Hepatocyte (in vitro differentiated cells): ENCODE results near the gene CUBN. TPM values are rescaled to one million over a fixed set of nuclear protein-coding genes. Genes with fewer than 3 reads are reported as not detected.

Experiments
- DNase-seq: peaks from one replicate; pipeline ENCODE4 v3.0.0-alpha.2; 2016; ENCODE audit warnings: low spot score
- H2AFZ ChIP-seq: fragments of 200-600 bp; sonication (generic); 2 replicates; pipeline ENCODE4 v1.6.0; 2016; ENCODE audit warnings: antibody characterized with exemption, mild to moderate bottlenecking
- H3K27ac ChIP-seq: fragments of 200-600 bp; sonication (generic); 2 replicates; pipeline ENCODE4 v1.5.1; 2016; ENCODE audit warnings: mild to moderate bottlenecking
- H3K27me3 ChIP-seq: fragments of 200-600 bp; sonication (generic); 2 replicates; pipeline ENCODE4 v1.6.1; 2016
- H3K36me3 ChIP-seq: fragments of 200-600 bp; sonication (generic); replicated peaks from 2 replicates; pipeline ENCODE4 v1.5.1; 2016; ENCODE audit warnings: low read depth; ENCODE audit not compliant: insufficient read depth
- H3K4me1 ChIP-seq: fragments of 200-600 bp; sonication (generic); 2 replicates; pipeline ENCODE4 v1.5.1; 2016; ENCODE audit warnings: mild to moderate bottlenecking, moderate library complexity; ENCODE audit not compliant: insufficient read depth
- H3K4me2 ChIP-seq: fragments of 200-600 bp; sonication (generic); 2 replicates; pipeline ENCODE4 v1.6.0; 2016
- H3K4me3 ChIP-seq: fragments of 200-600 bp; sonication (generic); 2 replicates; pipeline ENCODE4 v1.5.1; 2016; ENCODE audit warnings: mild to moderate bottlenecking
- H3K79me2 ChIP-seq: fragments of 200-600 bp; sonication (generic); 2 replicates; pipeline ENCODE4 v1.6.0; 2017; ENCODE audit warnings: mild to moderate bottlenecking
- H3K9me2 ChIP-seq: fragments of 200-600 bp; sonication (generic); replicated peaks from 2 replicates; pipeline ENCODE4 v1.6.0; 2017; ENCODE audit warnings: mild to moderate bottlenecking; ENCODE audit not compliant: insufficient read depth
- H3K9me3 ChIP-seq: fragments of 200-600 bp; sonication (generic); 2 replicates; pipeline ENCODE4 v1.5.1; 2016; ENCODE audit warnings: low read depth, mild to moderate bottlenecking
- H4K20me1 ChIP-seq: fragments of 200-600 bp; sonication (generic); 2 replicates; pipeline ENCODE4 v1.6.0; 2016; ENCODE audit warnings: mild to moderate bottlenecking; ENCODE audit not compliant: insufficient read depth, poor library complexity, severe bottlenecking
- EZH2 ChIP-seq: fragments of 200-600 bp; sonication (generic); IDR thresholded peaks from 2 replicates; pipeline ENCODE4 v1.6.1; 2016; ENCODE audit warnings: antibody characterized with exemption, mild to moderate bottlenecking, borderline replicate concordance
- EZH2phosphoT487 ChIP-seq: fragments of 200-600 bp; sonication (generic); IDR thresholded peaks from one replicate; pipeline ENCODE4 v1.6.1; 2018; ENCODE audit warnings: antibody characterized with exemption, mild to moderate bottlenecking, low read depth, moderate library complexity; ENCODE audit not compliant: unreplicated experiment, severe bottlenecking
- WGBS: methylation state at CpG from one replicate; pipeline ENCODE4 v1.1.6; 2016; ENCODE audit warnings: low lambda C conversion rate; ENCODE audit errors: missing lambda C conversion rate; 5-methylcytosine and 5-hydroxymethylcytosine counted together
- polyA plus RNA-seq: library from polyadenylated mRNA; unstranded; fragments of >200 nt; fragmentation: Nextera tagmentation; extraction: Ambion mirVana; gene quantifications from 2 replicates; pipeline ENCODE4 v1.2.1, GENCODE V29; 2016
- total RNA-seq: library from RNA; depleted of rRNA; stranded (reverse); fragments of >200 nt; gene quantifications from 2 replicates; pipeline ENCODE4 v1.2.3, GENCODE V29; 2014
- TF ChIP-seq, protein P1 (sequence below): fragments of 200-600 bp; sonication (generic); IDR thresholded peaks from 2 replicates; pipeline ENCODE4 v1.5.1; 2016; ENCODE audit warnings: antibody characterized with exemption, mild to moderate bottlenecking; ENCODE audit not compliant: poor library complexity

Gene CUBN
- total and polyA plus RNA-seq, 2 experiments from 2014 or later = 2.0 to 10.6 TPM

DNA sequence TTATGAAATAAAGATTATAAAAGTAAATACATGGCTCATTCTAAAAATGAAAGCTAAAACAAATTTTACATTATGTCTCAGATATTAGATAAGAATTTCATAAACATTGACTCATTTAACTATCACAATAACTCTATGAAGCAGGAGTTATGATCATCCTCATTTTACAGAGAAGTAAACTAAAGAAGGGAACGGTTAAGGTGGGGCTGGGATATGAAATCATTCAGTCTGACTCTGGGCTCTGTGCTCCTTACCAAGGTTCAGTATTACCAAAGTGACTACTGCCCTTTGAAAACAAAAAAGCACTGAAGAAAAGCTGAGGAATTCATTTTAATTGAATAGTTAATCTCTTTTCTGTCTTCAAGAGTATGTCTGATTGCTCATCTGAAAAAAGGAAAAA lies 22.1 kb upstream of the CUBN start:
- Histone ChIP-seq H4K20me1 (no peaks in the 10 kb centered on the region), H3K36me3 (no peaks in the 10 kb centered on the region), H3K79me2 (no peaks in the 10 kb centered on the region), H3K4me1 (peaks cover 17% of the 10 kb centered on the region), H2AFZ (no peak overlapping the region), H3K27ac (peak overlapping the region; percentile 8), H3K4me3 (no peak overlapping the region), H3K4me2 (no peak overlapping the region), H3K27me3 (no peaks in the 10 kb centered on the region), H3K9me3 (no peaks in the 10 kb centered on the region), H3K9me2 (no peaks in the 10 kb centered on the region)
- WGBS = 71% methylated on average over 1 of the region's 1 CpG
- TF ChIP-seq, protein P1, sequence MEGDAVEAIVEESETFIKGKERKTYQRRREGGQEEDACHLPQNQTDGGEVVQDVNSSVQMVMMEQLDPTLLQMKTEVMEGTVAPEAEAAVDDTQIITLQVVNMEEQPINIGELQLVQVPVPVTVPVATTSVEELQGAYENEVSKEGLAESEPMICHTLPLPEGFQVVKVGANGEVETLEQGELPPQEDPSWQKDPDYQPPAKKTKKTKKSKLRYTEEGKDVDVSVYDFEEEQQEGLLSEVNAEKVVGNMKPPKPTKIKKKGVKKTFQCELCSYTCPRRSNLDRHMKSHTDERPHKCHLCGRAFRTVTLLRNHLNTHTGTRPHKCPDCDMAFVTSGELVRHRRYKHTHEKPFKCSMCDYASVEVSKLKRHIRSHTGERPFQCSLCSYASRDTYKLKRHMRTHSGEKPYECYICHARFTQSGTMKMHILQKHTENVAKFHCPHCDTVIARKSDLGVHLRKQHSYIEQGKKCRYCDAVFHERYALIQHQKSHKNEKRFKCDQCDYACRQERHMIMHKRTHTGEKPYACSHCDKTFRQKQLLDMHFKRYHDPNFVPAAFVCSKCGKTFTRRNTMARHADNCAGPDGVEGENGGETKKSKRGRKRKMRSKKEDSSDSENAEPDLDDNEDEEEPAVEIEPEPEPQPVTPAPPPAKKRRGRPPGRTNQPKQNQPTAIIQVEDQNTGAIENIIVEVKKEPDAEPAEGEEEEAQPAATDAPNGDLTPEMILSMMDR = no peak
- TF ChIP-seq EZH2phosphoT487 (no peak), EZH2 (no peak)
- DNase-seq = no peak

DNA sequence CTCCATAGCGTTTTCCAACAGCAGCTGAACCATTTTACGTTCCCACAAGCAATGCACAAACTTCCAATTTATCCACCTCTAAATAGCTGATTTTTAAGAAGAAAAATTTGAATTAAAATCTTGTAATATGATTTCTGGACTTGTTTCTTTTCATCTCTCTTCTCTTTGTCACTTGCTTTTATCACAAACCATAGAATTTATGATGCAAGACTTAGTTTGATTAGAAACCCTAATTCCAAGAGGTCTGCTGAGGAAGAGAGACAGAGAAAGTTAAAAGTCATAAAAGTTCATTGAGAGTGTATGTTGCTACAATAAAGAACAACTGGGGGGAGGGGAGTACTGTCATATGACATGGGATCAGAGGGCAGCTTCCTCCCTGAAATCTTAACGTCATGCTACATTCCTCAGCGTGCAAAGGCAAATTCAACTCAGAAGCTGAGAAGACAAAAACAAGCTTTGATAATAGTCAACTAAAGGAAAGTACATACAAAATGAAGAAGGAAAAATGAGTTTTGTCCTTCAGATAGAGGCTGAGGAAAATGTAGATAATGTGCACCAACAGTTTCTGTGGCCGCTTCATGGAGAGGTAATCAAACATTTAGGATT lies 18.4 kb upstream of the CUBN start:
- Histone ChIP-seq H3K9me3 (no peaks in the 10 kb centered on the region), H3K27me3 (no peaks in the 10 kb centered on the region), H3K9me2 (no peaks in the 10 kb centered on the region), H3K4me3 (no peak overlapping the region), H3K79me2 (no peaks in the 10 kb centered on the region), H3K4me2 (peak overlapping the region; percentile 20), H3K4me1 (peaks cover 18% of the 10 kb centered on the region), H4K20me1 (no peaks in the 10 kb centered on the region), H3K27ac (peak overlapping the region; percentile 51), H2AFZ (no peak overlapping the region), H3K36me3 (no peaks in the 10 kb centered on the region)
- TF ChIP-seq EZH2phosphoT487 (no peak), EZH2 (no peak)
- TF ChIP-seq, protein P1 = no peak
- DNase-seq = peak; percentile 80
- WGBS = 59% methylated on average over 5 of the region's 5 CpGs

DNA sequence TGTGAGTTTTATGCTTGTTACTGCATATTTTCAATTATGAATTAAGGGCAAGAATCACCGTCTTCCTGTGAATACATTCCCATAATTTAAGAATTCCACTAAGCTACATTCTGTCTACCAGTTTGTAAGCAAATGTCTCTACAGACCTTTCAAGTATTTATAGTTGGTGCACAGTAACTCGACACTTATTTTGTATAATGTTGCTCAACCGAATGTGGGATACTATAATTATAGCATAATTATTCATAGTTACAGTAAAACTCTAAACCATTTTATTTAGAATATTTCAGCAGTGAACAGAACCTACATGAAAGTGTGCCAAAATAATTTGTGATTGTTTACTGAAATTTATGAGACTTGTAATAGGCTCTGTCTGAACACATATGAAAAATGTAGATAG lies 17.3 kb upstream of the CUBN start:
- no peak overlapping the region for H2AFZ ChIP-seq
- no peaks in the 10 kb centered on the region for H3K9me3 ChIP-seq
- 77% methylated on average over 3 of the region's 3 CpGs for WGBS
- DNase-seq = no peak
- H3K79me2 ChIP-seq = no peaks in the 10 kb centered on the region
- no peak for TF ChIP-seq EZH2phosphoT487
- no peak for TF ChIP-seq EZH2
- TF ChIP-seq, protein P1 = no peak
- peaks cover 18% of the 10 kb centered on the region for H3K4me1 ChIP-seq
- no peaks in the 10 kb centered on the region for H3K9me2 ChIP-seq
- H3K27ac ChIP-seq = no peak overlapping the region
- no peaks in the 10 kb centered on the region for H3K36me3 ChIP-seq
- H3K4me2 ChIP-seq = no peak overlapping the region
- H3K4me3 ChIP-seq = no peak overlapping the region
- H4K20me1 ChIP-seq = no peaks in the 10 kb centered on the region
- H3K27me3 ChIP-seq = no peaks in the 10 kb centered on the region
